Right cardiac atrium (tissue), 5 donors: ENCODE results near the gene OR10D3. TPM values are rescaled to one million over a fixed set of nuclear protein-coding genes. Genes with fewer than 3 reads are reported as not detected.

Source experiments
- ATAC-seq, 2 donors: fragments of 200-7000 bp; cut with Tn5 transposase; one replicate each; pipeline versions ENCODE4 v1.8.0 to v1.9.1; 2020; ENCODE audit warnings: moderate library complexity in 2 of 2, mild to moderate bottlenecking in 1 of 2
- DNase-seq, 3 donors: peaks; one replicate each; pipeline ENCODE4 v3.0.0-alpha.2; 2020
- H3K27ac ChIP-seq: one replicate; pipeline ENCODE4 v1.5.1; 2013; ENCODE audit warnings: mild to moderate bottlenecking, low read length, control low read depth, moderate library complexity
- H3K27me3 ChIP-seq: one replicate; pipeline ENCODE4 v1.6.1; 2013; ENCODE audit not compliant: control insufficient read depth, insufficient read depth
- H3K4me1 ChIP-seq: one replicate; pipeline ENCODE4 v1.6.1; 2013; ENCODE audit warnings: low read length; ENCODE audit not compliant: control insufficient read depth, insufficient read depth
- H3K4me3 ChIP-seq: one replicate; pipeline ENCODE4 v1.5.1; 2013; ENCODE audit warnings: low read length, control low read depth
- H3K9me3 ChIP-seq: one replicate; pipeline ENCODE4 v1.6.1; 2013; ENCODE audit warnings: low read length; ENCODE audit not compliant: control insufficient read depth
- WGBS: extraction: QIAGEN DNeasy Blood & Tissue Kit; methylation state at CpG from one replicate; pipeline ENCODE4 v1.1.7; 2013; 5-methylcytosine and 5-hydroxymethylcytosine counted together
- intact Hi-C, 4 donors: fragments of 100-400 bp; cut with DNase I; formaldehyde crosslinking; loops; one replicate each; pipeline versions ENCODE4 v1.11.0 to v1.14.0; 2022 to 2023
- polyA plus RNA-seq: library from polyadenylated mRNA; stranded (reverse); fragments of 200-250 nt; gene quantifications from one replicate; pipeline ENCODE4 v1.2.3, GENCODE V29; 2013
- total RNA-seq, 4 donors: library from RNA; stranded (reverse); fragmentation: NEBNext Ultra II Directional; extraction: Animal tissue kit (Norgen Biotek cat#: 25700); gene quantifications; one replicate each; pipeline ENCODE4 v1.2.1, GENCODE V29; 2021
- donor health status: healthy with polysubstance abuse.
- donor health status: DM: no; HTN: yes; CAD: no.
- donor health status: DM: no; HTN: no; CAD: no.
- donor health status: DM: no; HTN: yes; CAD: no; lungs with severe emphysema.
- donor health status: DM: yes; HTN: yes; CAD: no.

Gene OR10D3
- total and polyA plus RNA-seq, 5 donors = not detected

- Histone ChIP-seq H3K4me1 (no peaks in the 10 kb centered on the region), H3K27ac (no peak overlapping the region), H3K27me3 (no peaks in the 10 kb centered on the region), H3K9me3 (no peaks in the 10 kb centered on the region), H3K4me3 (no peak overlapping the region)
- DNase-seq (peak in 2 of 3 donors; percentile 23 to 46), ATAC-seq (peak; percentile 62 to 74)
- intact Hi-C loops = loop anchor here in 2 of 4 donors (10.0 kb wide), 1 partner anchor 120 kb away; no protein-coding TSS in a partner anchor
- 24% methylated on average over 4 of the region's 4 CpGs for WGBS
Observed at GRCh38 chr11:124195189-124195734, 12.1 kb downstream of the OR10D3 start.

DNA sequence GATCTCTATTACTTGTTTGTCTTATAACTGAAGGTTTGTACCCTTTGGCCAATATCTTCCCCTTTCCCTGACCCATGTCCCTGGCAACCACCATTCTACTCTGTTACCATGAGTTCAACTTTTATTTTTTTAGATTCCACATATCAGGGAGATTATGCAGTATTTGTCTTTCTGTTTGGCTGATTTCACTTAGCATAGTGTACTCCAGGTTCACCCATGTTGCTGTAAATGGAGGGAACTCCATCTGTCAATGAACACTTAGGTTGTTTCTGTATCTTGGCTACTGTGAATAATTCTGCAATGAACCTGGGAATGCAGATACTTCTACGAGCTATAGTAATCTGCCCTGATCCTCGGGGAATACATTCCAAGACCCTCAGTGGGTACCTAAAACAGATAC, 14.9 kb downstream of the OR10D3 start:
- intact Hi-C loops = loop anchor here in 2 of 4 donors (10.0 kb wide), 1 partner anchor 123 kb away; no protein-coding TSS in a partner anchor
- Histone ChIP-seq H3K4me1 (no peaks in the 10 kb centered on the region), H3K27me3 (no peaks in the 10 kb centered on the region), H3K9me3 (no peaks in the 10 kb centered on the region), H3K4me3 (no peak overlapping the region), H3K27ac (no peak overlapping the region)
- ATAC-seq (no peak), DNase-seq (no peak)
- 72% methylated on average over 2 of the region's 2 CpGs for WGBS

DNA sequence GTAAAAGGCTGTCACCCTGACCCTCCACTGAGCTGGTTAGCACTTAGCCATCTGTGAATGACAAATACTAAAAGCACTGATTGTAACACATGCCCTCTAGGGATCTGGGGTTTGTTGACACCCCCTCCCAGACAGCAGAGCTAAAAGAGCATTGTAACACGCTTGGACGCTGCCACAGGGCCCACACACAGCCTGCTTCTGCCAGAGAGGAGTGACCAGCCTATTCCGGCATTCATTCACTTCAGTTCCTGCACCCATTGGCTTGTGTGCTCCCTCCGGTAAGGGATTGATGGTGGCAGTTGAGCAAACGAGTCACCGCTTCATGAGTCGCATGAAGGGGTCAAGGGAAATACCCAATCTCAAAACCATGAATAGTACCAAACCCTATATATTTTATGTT, 15.8 kb downstream of the OR10D3 start:
- intact Hi-C loops = loop anchor here in 2 of 4 donors (10.0 kb wide), 1 partner anchor 124 kb away; no protein-coding TSS in a partner anchor
- Histone ChIP-seq H3K9me3 (no peaks in the 10 kb centered on the region), H3K27me3 (no peaks in the 10 kb centered on the region), H3K27ac (no peak overlapping the region), H3K4me1 (no peaks in the 10 kb centered on the region), H3K4me3 (no peak overlapping the region)
- ATAC-seq (no peak), DNase-seq (no peak)
- WGBS = 92% methylated on average over 7 of the region's 7 CpGs

DNA sequence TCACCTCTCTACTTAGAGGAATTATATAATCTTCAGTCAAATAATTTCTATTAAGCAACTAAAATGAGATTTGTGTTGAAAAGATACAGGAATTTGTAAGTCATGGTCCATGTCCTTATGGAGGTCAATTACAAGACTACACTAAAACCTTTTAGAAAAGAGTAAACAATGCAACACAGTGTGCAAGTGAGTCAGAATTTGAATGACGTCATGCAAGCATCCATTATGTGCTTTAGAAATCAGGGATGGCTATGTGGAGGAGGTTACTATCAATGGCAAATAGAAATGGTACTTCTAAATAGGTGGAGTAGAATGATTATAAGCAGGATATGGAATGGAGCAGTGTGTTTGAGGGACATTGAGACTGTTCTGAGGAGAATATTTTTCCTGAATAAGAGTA, 16.6 kb downstream of the OR10D3 start:
- H3K27me3 ChIP-seq = no peaks in the 10 kb centered on the region
- DNase-seq = no peak
- no peak overlapping the region for H3K27ac ChIP-seq
- intact Hi-C loops = loop anchor here in 3 of 4 donors (10.0 kb wide), 1 partner anchor 125 kb away; no protein-coding TSS in a partner anchor
- no peaks in the 10 kb centered on the region for H3K9me3 ChIP-seq
- ATAC-seq = no peak
- H3K4me1 ChIP-seq = no peaks in the 10 kb centered on the region
- WGBS = 60% methylated on average over 1 of the region's 1 CpG
- H3K4me3 ChIP-seq = no peak overlapping the region

GRCh38 chr11:124200671-124201070, 17.5 kb downstream of the OR10D3 start:
- Histone ChIP-seq H3K27me3 (no peaks in the 10 kb centered on the region), H3K9me3 (no peaks in the 10 kb centered on the region), H3K4me1 (no peaks in the 10 kb centered on the region), H3K4me3 (no peak overlapping the region), H3K27ac (no peak overlapping the region)
- ATAC-seq (no peak), DNase-seq (no peak)
- 94% methylated on average over 16 of the region's 16 CpGs for WGBS
- intact Hi-C loops = loop anchor here in 1 of 4 donors (10.0 kb wide), 1 partner anchor 126 kb away; no protein-coding TSS in a partner anchor

DNA sequence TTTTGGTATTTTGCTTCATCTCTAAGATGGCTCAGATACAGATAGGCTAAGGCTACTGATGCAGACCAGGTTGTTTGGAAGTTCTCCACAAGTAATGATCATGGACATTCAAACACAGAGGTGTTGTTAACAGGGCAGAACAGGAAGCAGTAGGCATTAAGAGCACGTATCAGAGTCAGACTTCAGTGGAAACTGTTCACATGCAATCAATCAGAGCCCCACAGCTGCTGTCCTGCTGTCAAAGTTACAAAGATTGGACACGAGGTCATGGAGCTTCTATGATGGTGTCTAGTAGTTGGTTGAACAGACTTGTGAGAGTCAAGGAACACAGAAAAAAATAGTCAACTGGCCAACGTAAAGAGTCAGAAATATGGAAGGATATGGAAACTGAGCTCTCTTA, 19.8 kb downstream of the OR10D3 start:
- no peak overlapping the region for H3K27ac ChIP-seq
- ATAC-seq (no peak), DNase-seq (no peak)
- intact Hi-C loops = loop anchor here in 1 of 4 donors (10.0 kb wide), 1 partner anchor 128 kb away; no protein-coding TSS in a partner anchor
- WGBS = 48% methylated on average over 3 of the region's 3 CpGs
- H3K9me3 ChIP-seq = no peaks in the 10 kb centered on the region
- no peaks in the 10 kb centered on the region for H3K4me1 ChIP-seq
- H3K27me3 ChIP-seq = no peaks in the 10 kb centered on the region
- H3K4me3 ChIP-seq = no peak overlapping the region

- no peak for DNase-seq
- H3K4me3 ChIP-seq = no peak overlapping the region
- no peaks in the 10 kb centered on the region for H3K27me3 ChIP-seq
- intact Hi-C loops = loop anchor here in 1 of 4 donors (10.0 kb wide), 1 partner anchor 129 kb away; no protein-coding TSS in a partner anchor
- H3K9me3 ChIP-seq = no peaks in the 10 kb centered on the region
- H3K27ac ChIP-seq = no peak overlapping the region
- WGBS = 82% methylated on average over 5 of the region's 5 CpGs
- no peaks in the 10 kb centered on the region for H3K4me1 ChIP-seq
- no peak for ATAC-seq
Observed at GRCh38 chr11:124204008-124204407, 20.9 kb downstream of the OR10D3 start.

GRCh38 chr11:124207102-124207792, 24.1 kb downstream of the OR10D3 start:
- Histone ChIP-seq H3K27me3 (no peaks in the 10 kb centered on the region), H3K4me1 (no peaks in the 10 kb centered on the region), H3K9me3 (no peaks in the 10 kb centered on the region), H3K4me3 (no peak overlapping the region), H3K27ac (no peak overlapping the region)
- ATAC-seq (no peak), DNase-seq (no peak)
- WGBS = 67% methylated on average over 6 of the region's 6 CpGs
- intact Hi-C loops = loop anchor here in 1 of 4 donors (10.0 kb wide), 1 partner anchor 132 kb away; no protein-coding TSS in a partner anchor

DNA sequence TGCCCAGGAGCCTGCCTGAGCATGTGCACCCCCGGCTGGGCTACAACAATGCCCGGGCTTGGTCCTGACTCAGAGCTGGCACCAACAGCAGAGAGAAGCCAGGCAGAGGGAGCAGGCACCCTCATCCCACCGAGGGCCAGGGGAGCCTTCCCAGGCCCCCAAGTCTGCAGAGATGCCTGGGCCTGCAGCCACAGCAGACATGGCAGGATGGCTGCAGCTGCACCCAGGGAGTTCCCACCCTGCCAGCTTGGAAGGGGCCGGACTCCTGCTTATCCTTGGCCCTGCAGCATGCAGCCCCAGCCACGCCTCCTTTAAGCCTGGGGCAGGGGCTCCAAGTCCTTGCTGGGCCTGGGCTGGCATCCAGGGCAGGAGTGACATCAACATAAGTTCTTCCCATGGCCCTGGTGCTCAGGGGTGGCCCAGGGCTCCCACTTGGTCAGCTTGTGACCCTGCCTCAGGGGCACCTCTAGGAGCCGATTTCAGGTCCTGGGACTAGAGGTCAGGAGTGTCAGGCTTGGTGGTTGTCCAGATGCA, 26.7 kb downstream of the OR10D3 start:
- no peaks in the 10 kb centered on the region for H3K4me1 ChIP-seq
- H3K27me3 ChIP-seq = no peaks in the 10 kb centered on the region
- no peak overlapping the region for H3K27ac ChIP-seq
- no peak overlapping the region for H3K4me3 ChIP-seq
- no peak for ATAC-seq
- WGBS = 86% methylated on average over 6 of the region's 6 CpGs
- DNase-seq = peak in 1 of 3 donors; percentile 26
- intact Hi-C loops = loop anchor here in 1 of 4 donors (10.0 kb wide), 1 partner anchor 135 kb away; no protein-coding TSS in a partner anchor
- H3K9me3 ChIP-seq = no peaks in the 10 kb centered on the region

DNA sequence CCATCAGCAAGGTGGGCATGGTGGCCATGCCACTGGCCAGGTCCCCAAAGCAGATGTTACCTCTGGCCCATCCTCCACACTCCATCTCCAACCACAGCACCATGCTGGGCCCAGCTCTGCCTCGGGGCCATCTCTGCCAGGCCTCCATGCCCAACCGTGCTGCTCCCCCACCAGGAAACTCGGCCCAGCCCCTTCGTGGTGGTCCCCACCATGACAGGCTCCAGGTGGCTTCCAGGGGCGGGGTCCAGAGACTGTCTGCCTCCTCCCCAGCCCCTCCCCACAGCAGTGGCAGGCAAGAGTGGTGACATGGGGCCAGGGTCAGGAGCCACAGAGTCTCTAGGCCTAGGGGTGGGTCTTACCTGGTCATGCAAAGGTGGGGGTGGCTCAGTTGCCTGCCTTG, 27.3 kb downstream of the OR10D3 start:
- no peak for ATAC-seq
- Histone ChIP-seq H3K4me1 (no peaks in the 10 kb centered on the region), H3K27ac (no peak overlapping the region), H3K4me3 (no peak overlapping the region), H3K9me3 (no peaks in the 10 kb centered on the region), H3K27me3 (no peaks in the 10 kb centered on the region)
- intact Hi-C loops = no loop called here
- 83% methylated on average over 5 of the region's 5 CpGs for WGBS
- peak in 1 of 3 donors; percentile 32 for DNase-seq

GRCh38 chr11:124211321-124211720, 28.2 kb downstream of the OR10D3 start:
- no peak overlapping the region for H3K4me3 ChIP-seq
- no peak for DNase-seq
- H3K4me1 ChIP-seq = no peaks in the 10 kb centered on the region
- no peaks in the 10 kb centered on the region for H3K9me3 ChIP-seq
- ATAC-seq = no peak
- H3K27ac ChIP-seq = no peak overlapping the region
- intact Hi-C loops = no loop called here
- H3K27me3 ChIP-seq = no peaks in the 10 kb centered on the region
